DMS 273 (cell line): ENCODE data around the gene DARS1.
A peak's percentile ranks its signal among the peaks of the same experiment; 100 is the strongest.

ENCODE experiments used
- DNase-seq: peaks from one replicate; lab custom pipeline; 2025; ENCODE audit not compliant: unreplicated experiment; lab: John Stamatoyannopoulos, UW

Gene DARS1

GRCh38 chr2:135948141-135948540 lies 37.3 kb downstream of the DARS1 start:
- no peak for DNase-seq

DNA sequence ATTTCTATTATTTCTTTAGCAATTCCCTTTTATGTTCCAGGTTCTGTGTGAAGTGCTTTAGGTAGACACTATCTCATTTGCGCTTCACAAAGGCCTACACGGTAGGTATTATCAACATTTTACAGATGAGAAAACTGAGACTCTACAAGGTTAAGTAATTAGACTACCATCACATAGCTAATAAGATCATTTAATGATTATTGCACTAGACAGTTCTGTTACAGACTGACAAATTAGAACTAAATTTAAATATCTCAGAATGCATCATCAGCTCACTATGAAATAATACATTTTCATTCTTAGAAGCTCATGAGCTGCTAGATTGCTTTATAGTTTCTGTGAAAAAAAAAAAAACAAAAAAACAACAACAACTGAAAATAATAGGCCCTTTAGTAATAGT lies 37.9 kb downstream of the DARS1 start:
- DNase-seq, result no peak

DNA sequence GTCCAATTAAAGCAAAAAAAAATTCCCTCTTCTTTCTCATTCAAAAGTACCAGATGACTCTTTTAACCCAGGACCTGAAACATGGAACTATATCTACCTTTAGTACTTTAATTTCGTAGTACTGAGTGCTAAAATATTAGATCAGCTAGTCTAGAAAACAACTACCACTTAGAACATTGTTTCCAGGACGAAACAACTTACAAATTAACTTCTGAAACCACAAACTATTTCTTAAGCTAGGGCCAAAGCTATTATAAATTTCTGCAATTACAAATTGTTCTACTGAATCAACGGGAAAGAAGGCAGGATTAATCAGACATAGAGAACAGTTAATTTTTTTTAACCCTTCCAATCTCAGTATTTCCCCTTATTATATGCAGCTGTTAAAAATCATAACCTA lies 39.9 kb downstream of the DARS1 start:
- DNase-seq, result no peak

DNA sequence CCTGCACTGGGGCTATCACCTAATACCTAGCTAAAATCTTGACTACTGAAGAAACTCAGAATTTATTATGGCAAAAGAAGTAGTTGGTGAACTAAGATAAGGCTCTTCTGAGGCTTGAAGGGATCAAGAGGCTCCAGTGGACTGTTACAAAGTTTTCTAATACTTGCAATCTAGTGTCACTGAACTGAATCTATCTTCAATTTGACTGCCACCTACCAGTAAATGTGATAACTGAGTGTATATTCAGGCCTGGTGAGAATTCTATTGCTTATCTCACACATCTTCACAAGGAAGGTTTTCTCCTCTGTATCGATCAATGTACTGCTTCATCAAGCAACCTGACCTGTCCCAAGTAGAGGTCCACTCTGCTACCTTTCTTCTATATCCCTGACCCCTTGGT lies 40.8 kb downstream of the DARS1 start:
- no peak for DNase-seq

DNA sequence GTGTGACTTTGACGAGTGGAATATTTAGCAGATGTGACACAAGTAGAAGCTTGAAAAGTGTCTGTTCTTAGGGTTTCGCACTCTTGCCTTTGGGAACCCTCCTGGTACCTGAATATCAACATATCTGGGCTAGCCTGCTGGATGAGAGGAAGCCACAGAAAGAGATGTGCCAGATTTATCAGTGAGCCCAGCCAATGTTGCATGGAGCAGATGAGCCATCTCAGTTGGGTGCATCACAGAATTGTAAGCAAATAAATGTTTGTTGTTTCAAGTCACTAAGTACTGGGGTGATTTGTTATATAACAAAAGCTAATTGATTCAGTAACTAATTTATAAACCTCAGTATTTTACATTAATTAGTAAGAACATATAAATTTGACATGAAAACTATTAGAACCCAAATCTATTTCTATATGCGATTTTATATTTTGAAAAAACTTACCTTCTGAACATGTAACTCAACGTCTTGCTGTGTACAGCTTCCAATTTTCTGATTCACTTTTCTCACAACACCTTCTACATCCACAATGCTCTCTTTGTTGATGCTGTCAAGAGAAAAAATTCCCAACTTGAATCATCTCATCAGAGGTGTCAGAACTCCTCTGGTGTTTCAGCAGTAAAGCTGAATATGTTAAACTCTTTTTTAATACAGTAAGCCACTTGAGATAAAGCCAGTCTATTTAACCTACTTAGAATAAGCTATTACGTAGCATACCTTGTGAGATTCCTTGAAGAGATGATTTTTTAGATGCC lies 42.3 kb downstream of the DARS1 start:
- no peak for DNase-seq

DNA sequence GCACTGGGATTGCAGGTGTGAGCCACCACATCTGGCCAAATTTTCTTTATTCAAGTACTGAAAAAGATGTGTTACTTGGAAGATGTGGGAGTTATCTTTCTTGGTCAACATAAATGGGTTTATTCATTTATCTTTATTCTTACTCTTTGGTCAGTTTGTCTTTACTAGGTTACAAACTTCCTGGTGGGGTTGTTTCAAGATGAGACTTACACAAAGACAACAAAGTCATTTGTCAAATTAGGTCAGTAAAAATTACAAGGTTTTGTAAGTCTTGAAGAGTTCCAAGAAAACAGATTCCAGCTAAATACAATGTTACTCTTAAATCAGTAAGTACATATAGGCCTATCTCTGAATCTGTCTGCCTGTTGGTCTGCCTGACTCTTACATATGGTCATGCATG lies 48.9 kb downstream of the DARS1 start:
- DNase-seq, result no peak

GRCh38 chr2:135935914-135936313 lies 49.5 kb downstream of the DARS1 start:
- no peak for DNase-seq

- no peak for DNase-seq
Observed at GRCh38 chr2:135931776-135932443, 53.5 kb downstream of the DARS1 start.

DNA sequence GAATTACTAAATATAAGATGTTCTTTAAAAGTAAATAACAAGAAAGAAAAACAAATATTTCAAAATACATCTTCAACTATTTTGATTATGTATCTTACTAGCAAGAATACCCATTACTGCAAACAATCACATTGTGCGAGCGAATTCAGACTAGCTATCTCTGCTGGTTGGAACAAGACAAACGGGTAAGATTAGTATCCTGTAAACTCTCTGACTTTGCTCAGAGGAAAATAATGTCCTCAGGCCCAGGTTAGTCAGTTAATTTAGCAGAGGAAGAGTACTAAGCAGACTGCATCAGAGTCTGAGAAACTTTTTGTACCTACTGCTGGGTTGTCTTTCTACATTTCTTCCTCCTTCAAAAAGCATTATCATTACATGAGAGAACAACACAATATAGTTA lies 58.8 kb downstream of the DARS1 start:
- no peak for DNase-seq

GRCh38 chr2:135925571-135925970 lies 59.9 kb downstream of the DARS1 start:
- no peak for DNase-seq

DNA sequence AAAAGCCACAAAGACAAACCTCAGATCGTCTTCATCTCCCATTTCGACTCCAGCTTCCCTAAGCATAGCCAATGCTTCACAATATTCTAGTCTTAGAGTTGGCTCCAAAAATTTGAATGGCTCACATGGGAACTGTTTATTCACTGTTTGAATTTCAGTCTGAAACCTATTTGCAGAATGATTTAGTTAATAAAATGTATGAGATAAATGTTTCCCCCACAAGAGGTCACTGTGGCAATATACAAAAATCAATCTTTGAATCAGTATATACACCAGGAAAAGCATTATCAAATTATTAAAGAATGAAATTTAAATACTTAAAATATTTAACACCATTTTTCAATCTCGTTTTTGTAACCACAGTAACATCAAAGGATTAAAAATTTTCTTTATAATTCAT lies 69.2 kb downstream of the DARS1 start:
- DNase-seq, result peak; percentile 69

DNA sequence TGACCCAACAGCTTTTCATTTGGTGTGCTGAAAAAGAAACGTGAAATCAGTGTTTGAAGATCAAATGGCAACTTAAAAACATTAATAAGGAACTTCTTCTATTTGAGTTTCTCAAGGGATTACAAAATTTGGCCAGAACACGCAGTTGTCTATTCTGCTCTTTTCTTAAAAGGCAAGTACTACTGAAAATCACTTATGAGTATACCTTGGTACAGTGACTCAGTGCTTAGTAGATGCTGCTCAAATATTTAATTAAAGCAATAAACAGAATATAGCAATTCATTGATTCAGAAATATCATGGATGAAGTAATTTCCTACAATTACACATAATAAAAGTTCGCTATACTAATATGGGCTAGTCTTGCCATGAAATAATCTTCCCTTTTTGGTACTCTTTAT lies 70.9 kb downstream of the DARS1 start:
- DNase-seq, result no peak

DNA sequence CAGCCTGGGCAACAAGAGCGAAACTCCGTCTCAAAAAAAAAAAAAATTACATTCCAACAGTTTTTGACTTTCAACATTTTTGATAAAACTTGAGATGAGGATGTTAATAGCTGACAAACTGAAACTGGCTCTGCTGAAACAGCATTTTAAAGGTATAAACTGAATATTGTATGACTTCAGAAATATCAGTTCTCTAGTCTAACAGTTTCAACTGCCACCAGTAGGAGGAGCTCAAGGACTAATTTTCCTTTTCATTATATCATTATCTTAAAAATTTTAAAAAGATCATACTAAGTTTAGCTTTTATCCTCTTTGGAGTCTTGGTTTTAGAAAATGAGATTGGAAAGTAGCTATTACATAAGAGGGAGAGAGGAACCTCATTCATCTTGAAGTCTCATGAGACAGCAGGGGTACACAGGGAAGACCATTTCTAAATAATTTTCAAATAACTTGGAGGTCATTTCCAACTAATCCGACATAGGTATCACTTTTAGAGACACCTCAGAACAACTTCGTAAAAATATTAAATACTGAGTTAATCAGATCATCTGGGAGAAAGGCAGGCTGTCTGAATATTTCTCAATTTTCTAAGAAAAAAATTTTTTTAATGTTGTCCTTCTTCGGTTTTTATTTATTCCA lies 71.6 kb downstream of the DARS1 start:
- peak; percentile 75 for DNase-seq

DNA sequence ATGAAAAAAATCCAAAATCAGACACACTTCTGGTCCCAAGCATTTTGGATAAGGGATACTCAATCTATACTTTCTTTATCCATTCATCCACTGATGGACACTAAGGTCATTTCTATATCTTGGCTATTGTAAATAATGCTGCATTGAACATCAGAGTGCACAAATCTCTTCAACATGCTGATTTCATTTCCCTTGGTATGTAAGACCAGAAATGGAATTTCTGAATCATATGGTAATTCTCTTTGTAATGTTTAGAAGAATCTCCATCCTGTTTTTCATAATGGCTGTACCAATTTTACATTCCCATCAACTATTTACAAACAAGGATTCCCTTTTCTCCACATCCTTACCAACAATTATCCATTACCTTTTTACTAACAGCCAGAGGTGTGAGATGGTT lies 75.5 kb downstream of the DARS1 start:
- no peak for DNase-seq

DNA sequence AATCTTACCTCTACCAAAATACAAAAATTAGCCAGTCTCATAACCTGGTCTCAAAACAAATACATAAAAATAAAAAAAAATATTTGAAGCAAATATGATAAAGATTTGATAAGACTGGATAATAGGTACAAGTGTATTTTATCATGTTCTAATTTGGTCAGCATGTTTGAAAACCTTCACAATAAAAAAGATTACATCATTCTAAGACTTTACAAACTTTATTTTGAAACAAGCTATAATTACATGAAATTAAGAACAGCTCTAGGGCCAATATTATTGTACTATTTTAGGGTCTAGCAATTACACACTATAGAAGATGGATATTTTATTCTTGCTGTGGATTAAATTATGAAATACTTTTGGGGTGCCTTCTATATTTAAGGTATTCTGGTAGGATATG lies 79.7 kb downstream of the DARS1 start:
- DNase-seq, result no peak

GRCh38 chr2:135904341-135904989 lies 81.0 kb downstream of the DARS1 start:
- no peak for DNase-seq

GRCh38 chr2:135903650-135904049 lies 81.8 kb downstream of the DARS1 start:
- no peak for DNase-seq

- DNase-seq, result no peak
Observed at GRCh38 chr2:135899567-135899966, 85.9 kb downstream of the DARS1 start.

- no peak for DNase-seq
Observed at GRCh38 chr2:135898234-135898786, 87.1 kb downstream of the DARS1 start.

GRCh38 chr2:135894930-135895329 lies 90.5 kb downstream of the DARS1 start:
- DNase-seq, result no peak

- no peak for DNase-seq
Observed at GRCh38 chr2:135893374-135893794, 92.0 kb downstream of the DARS1 start.
